ENCODE measurements around the gene AKAP1. TPM values are rescaled to one million over a fixed set of nuclear protein-coding genes. Genes with fewer than 3 reads are reported as not detected.

The AKAP1 gene
- total RNA-seq, 2 donors from 2014 or later: 90.4 to 139 TPM

GRCh38 chr17:57050306-57050705 is 34.7 kb upstream of the AKAP1 start:
- Histone ChIP-seq H3K36me3 (no peaks in the 10 kb centered on the region), H3K4me1 (peaks cover 0 to 35% of the 10 kb centered on the region in 2 donors), H3K9me3 (no peaks in the 10 kb centered on the region), H3K4me3 (no peak overlapping the region), H3K27me3 (no peaks in the 10 kb centered on the region), H3K27ac (peak overlapping the region; percentile 59 to 79)
- no peak for TF ChIP-seq CTCF (IDR thresholded peaks at IDR 0.05)
- no peak for DNase-seq (ENCODE audit: low spot score)

GRCh38 chr17:57051886-57052361 is 33.1 kb upstream of the AKAP1 start:
- H3K4me1 ChIP-seq: peaks cover 0 to 23% of the 10 kb centered on the region in 2 donors
- H3K27ac ChIP-seq: peak overlapping the region; percentile 59 to 79
- no peaks in the 10 kb centered on the region for H3K9me3 ChIP-seq
- no peaks in the 10 kb centered on the region for H3K27me3 ChIP-seq
- no peak for DNase-seq (ENCODE audit: low spot score)
- no peak for TF ChIP-seq CTCF (IDR thresholded peaks at IDR 0.05)
- H3K36me3 ChIP-seq: no peaks in the 10 kb centered on the region
- no peak overlapping the region for H3K4me3 ChIP-seq

DNA sequence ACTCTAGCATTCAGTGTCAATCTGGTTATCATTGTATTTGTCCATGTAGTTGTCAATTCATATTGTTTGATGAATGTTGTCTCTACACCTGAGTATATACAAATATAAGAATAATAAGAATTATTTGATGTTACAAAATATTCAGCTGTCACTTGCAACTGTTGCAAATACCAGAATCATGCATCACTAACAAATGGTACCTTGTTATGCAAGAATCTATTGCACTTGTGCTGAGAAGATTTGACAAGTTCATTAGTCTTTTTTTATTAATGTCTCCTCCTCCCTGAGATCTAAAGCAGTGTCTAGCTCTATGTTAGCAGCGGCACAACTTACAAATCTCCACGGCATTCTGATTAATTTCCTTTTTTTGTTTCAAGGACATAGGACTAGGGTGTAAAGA is 22.2 kb upstream of the AKAP1 start:
- no peaks in the 10 kb centered on the region for H3K4me1 ChIP-seq
- H3K4me3 ChIP-seq: no peak overlapping the region
- no peaks in the 10 kb centered on the region for H3K27me3 ChIP-seq
- no peak overlapping the region for H3K27ac ChIP-seq
- no peak for TF ChIP-seq CTCF (IDR thresholded peaks at IDR 0.05)
- H3K9me3 ChIP-seq: no peaks in the 10 kb centered on the region
- DNase-seq (ENCODE audit: low spot score): no peak
- H3K36me3 ChIP-seq: no peaks in the 10 kb centered on the region

DNA sequence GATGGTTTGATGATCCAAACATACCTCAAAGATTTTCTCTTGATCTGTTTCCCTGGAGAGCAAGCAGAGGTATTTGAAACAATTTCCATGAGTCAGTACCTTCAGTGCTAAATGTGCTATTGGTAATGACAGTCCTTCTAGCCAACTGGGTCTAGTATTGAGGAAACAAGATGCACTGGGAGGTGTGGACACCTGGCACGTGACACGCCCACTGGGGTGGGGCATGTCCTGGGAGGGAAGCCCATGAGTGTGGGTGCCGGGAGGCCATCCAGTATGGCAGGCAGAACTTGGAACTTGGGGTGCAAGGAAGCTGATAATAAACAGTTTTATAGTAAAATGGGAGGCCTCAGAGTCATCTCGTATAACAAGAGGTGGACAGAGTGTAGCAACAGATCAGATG is 17.9 kb upstream of the AKAP1 start:
- Histone ChIP-seq H3K4me1 (no peaks in the 10 kb centered on the region), H3K9me3 (no peaks in the 10 kb centered on the region), H3K4me3 (no peak overlapping the region), H3K27me3 (no peaks in the 10 kb centered on the region), H3K27ac (no peak overlapping the region), H3K36me3 (no peaks in the 10 kb centered on the region)
- TF ChIP-seq CTCF (IDR thresholded peaks at IDR 0.05): no peak
- no peak for DNase-seq (ENCODE audit: low spot score)

- Histone ChIP-seq H3K36me3 (no peaks in the 10 kb centered on the region), H3K4me1 (no peaks in the 10 kb centered on the region), H3K27me3 (no peaks in the 10 kb centered on the region), H3K4me3 (no peak overlapping the region), H3K27ac (no peak overlapping the region), H3K9me3 (no peaks in the 10 kb centered on the region)
- no peak for DNase-seq (ENCODE audit: low spot score)
- no peak for TF ChIP-seq CTCF (IDR thresholded peaks at IDR 0.05)
Measured at GRCh38 chr17:57067781-57068180, 17.3 kb upstream of the AKAP1 start.

DNA sequence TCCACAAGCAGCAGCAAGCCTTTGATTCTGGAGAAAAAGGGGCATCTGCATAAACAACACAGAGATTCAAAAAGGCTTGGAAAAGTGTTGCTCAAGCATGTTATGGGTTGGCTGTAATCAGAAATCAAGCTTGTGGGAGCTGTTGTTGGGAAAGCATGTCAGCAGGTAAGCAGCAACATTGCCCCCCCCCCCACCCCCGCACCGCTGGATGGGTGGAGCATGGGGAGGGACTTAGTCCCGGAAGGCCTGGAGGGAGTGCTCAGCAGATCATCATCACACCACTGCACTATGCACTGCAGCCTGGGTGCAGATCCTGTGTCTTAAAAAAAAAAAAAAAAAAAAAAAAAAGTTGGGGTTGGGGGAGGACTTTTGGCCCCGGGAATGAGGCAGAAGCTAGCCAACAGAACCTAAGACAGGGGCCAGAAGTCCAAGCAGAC is 16.8 kb upstream of the AKAP1 start:
- no peaks in the 10 kb centered on the region for H3K36me3 ChIP-seq
- no peak for TF ChIP-seq CTCF (IDR thresholded peaks at IDR 0.05)
- no peaks in the 10 kb centered on the region for H3K9me3 ChIP-seq
- DNase-seq (ENCODE audit: low spot score): no peak
- H3K4me1 ChIP-seq: no peaks in the 10 kb centered on the region
- H3K4me3 ChIP-seq: no peak overlapping the region
- no peaks in the 10 kb centered on the region for H3K27me3 ChIP-seq
- no peak overlapping the region for H3K27ac ChIP-seq

All from right atrium auricular region (tissue), 2 donors.